IMR-90 (cell line): ENCODE results near the gene METTL5. TPM values are rescaled to one million over a fixed set of nuclear protein-coding genes. Genes with fewer than 3 reads are reported as not detected.

Experiments used
- ATAC-seq: fragments of 200-7000 bp; cut with Tn5 transposase; 2 replicates; pipeline ENCODE4 v1.9.1; 2020; ENCODE audit warnings: low read depth, mild to moderate bottlenecking, moderate library complexity
- BruUV-seq: library from RNA; stranded (reverse); fragments of 400-500 nt; replicated peaks from 2 replicates; lab custom pipeline; 2021; lab: Mats Ljungman, UMichigan
- CTCF ChIA-PET: fragments of 300-600 bp; formaldehyde crosslinking; extraction: SDS; loops from one replicate; lab custom pipeline; 2021; ENCODE audit warnings: antibody characterized with exemption; lab: Yijun Ruan, JAX
- POLR2A ChIA-PET: fragments of 300-600 bp; sonication (Branson Sonifier 250); formaldehyde crosslinking; loops from one replicate; lab custom pipeline; 2022; ENCODE audit warnings: antibody characterized with exemption; ENCODE audit not compliant: unreplicated experiment; lab: Charles Lee
- DNase-seq: peaks from one replicate; pipeline ENCODE4 v3.0.0; 2013
- H2AFZ ChIP-seq: replicated peaks from 2 replicates; pipeline ENCODE3; 2013; ENCODE audit warnings: low read length, mild to moderate bottlenecking; ENCODE audit not compliant: poor library complexity
- H2AK5ac ChIP-seq: 2 replicates; pipeline ENCODE4 v1.6.1; 2013; ENCODE audit warnings: low read depth, low read length, inconsistent platforms
- H2AK9ac ChIP-seq: replicated peaks from 2 replicates; pipeline ENCODE3; 2013; ENCODE audit warnings: mild to moderate bottlenecking, low read depth, low read length, moderate library complexity; ENCODE audit not compliant: poor library complexity
- H2BK120ac ChIP-seq: 2 replicates; pipeline ENCODE4 v1.6.1; 2013; ENCODE audit warnings: low read depth, low read length, inconsistent platforms
- H2BK15ac ChIP-seq: 3 replicates; pipeline ENCODE4 v1.6.1; 2013; ENCODE audit warnings: low read depth, low read length, inconsistent platforms
- H2BK20ac ChIP-seq: 2 replicates; pipeline ENCODE4 v1.6.1; 2013; ENCODE audit warnings: low read depth, mild to moderate bottlenecking, inconsistent platforms, low read length, moderate library complexity
- H2BK5ac ChIP-seq: 2 replicates; pipeline ENCODE4 v1.6.1; 2013; ENCODE audit warnings: mild to moderate bottlenecking, low read depth, low read length, inconsistent platforms; ENCODE audit not compliant: poor library complexity, severe bottlenecking
- H3K14ac ChIP-seq: replicated peaks from 2 replicates; pipeline ENCODE4 v1.6.1; 2013; ENCODE audit warnings: low read depth, low read length, inconsistent platforms
- H3K18ac ChIP-seq: 2 replicates; pipeline ENCODE4 v1.6.1; 2013; ENCODE audit warnings: low read depth, low read length, control low read depth
- H3K23ac ChIP-seq: 2 replicates; pipeline ENCODE4 v1.6.1; 2013; ENCODE audit warnings: low read depth, low read length, inconsistent platforms
- H3K27ac ChIP-seq: 2 replicates; pipeline ENCODE4 v1.5.1; 2013; ENCODE audit warnings: mild to moderate bottlenecking, control low read depth, low read length; ENCODE audit not compliant: insufficient read depth
- H3K27me3 ChIP-seq: 2 replicates; pipeline ENCODE4 v1.6.1; 2013; ENCODE audit warnings: low read length; ENCODE audit not compliant: control insufficient read depth, insufficient read depth
- H3K36me3 ChIP-seq: 2 replicates; pipeline ENCODE4 v1.6.1; 2013; ENCODE audit warnings: low read length, mixed read lengths; ENCODE audit not compliant: control insufficient read depth, insufficient read depth
- H3K4ac ChIP-seq: 2 replicates; pipeline ENCODE4 v1.6.1; 2013; ENCODE audit warnings: low read depth, low read length, inconsistent platforms
- H3K4me1 ChIP-seq: 2 replicates; pipeline ENCODE4 v1.6.1; 2013; ENCODE audit warnings: low read length, mixed read lengths; ENCODE audit not compliant: control insufficient read depth, insufficient read depth
- H3K4me2 ChIP-seq: 2 replicates; pipeline ENCODE4 v1.6.1; 2013; ENCODE audit warnings: low read depth, mild to moderate bottlenecking, control low read depth, low read length, moderate library complexity
- H3K4me3 ChIP-seq: 2 replicates; pipeline ENCODE4 v1.5.1; 2013; ENCODE audit warnings: low read depth, mild to moderate bottlenecking, control low read depth, low read length, moderate library complexity; ENCODE audit not compliant: insufficient read depth
- H3K56ac ChIP-seq: 2 replicates; pipeline ENCODE4 v1.6.1; 2013; ENCODE audit warnings: low read length, inconsistent platforms; ENCODE audit not compliant: insufficient read depth; ENCODE audit errors: extremely low read depth
- H3K79me1 ChIP-seq, 2 experiments: 2 replicates each; pipeline ENCODE4 v1.6.1; 2013; ENCODE audit warnings: low read length in 2 of 2, inconsistent platforms in 1 of 2, low read depth in 1 of 2
- H3K9ac ChIP-seq: 2 replicates; pipeline ENCODE4 v1.6.1; 2013; ENCODE audit warnings: low read depth, low read length, control low read depth
- H3K9me1 ChIP-seq: 2 replicates; pipeline ENCODE4 v1.6.1; 2013; ENCODE audit warnings: low read length, inconsistent platforms; ENCODE audit not compliant: insufficient read depth
- H3K9me3 ChIP-seq: 2 replicates; pipeline ENCODE4 v1.6.1; 2013; ENCODE audit warnings: low read length; ENCODE audit not compliant: control insufficient read depth, insufficient read depth
- H4K20me1 ChIP-seq: 2 replicates; pipeline ENCODE4 v1.6.1; 2013; ENCODE audit warnings: low read length, inconsistent platforms; ENCODE audit not compliant: insufficient read depth
- H4K5ac ChIP-seq: 2 replicates; pipeline ENCODE4 v1.6.1; 2013; ENCODE audit warnings: mild to moderate bottlenecking, low read depth, low read length, control low read depth
- H4K8ac ChIP-seq, 2 experiments: 2 replicates each; pipeline ENCODE4 v1.6.1; 2013; ENCODE audit warnings: low read depth in 2 of 2, low read length in 2 of 2, control low read depth in 1 of 2, inconsistent platforms in 1 of 2
- H4K91ac ChIP-seq: 2 replicates; pipeline ENCODE4 v1.6.1; 2013; ENCODE audit warnings: low read depth, low read length, inconsistent platforms; ENCODE audit not compliant: insufficient read depth
- CTCF ChIP-seq: conservative IDR thresholded peaks from 2 replicates; pipeline ENCODE4 v1.5.1; 2012; ENCODE audit warnings: mild to moderate bottlenecking, low read depth, low read length, improper control_type of control experiment
- ELK1 ChIP-seq: fragments of 150-350 bp; IDR thresholded peaks from 2 replicates; pipeline ENCODE4 v1.6.1; 2016; ENCODE audit warnings: low read depth, mild to moderate bottlenecking, low read length, moderate library complexity, borderline replicate concordance
- MXI1 ChIP-seq: IDR thresholded peaks from 2 replicates; pipeline ENCODE4 v1.6.1; 2012; ENCODE audit warnings: low read depth, mild to moderate bottlenecking, low read length, moderate library complexity, borderline replicate concordance
- NFE2L2 ChIP-seq: fragments of 150-350 bp; IDR thresholded peaks from 2 replicates; pipeline ENCODE4 v1.6.1; 2016; ENCODE audit warnings: low read depth, mild to moderate bottlenecking, low read length
- WGBS, 2 experiments: methylation state at CpG; one replicate each; pipeline versions ENCODE4 v1.1.5 to v1.1.7; 2013; ENCODE audit warnings: missing lambda C conversion rate in 2 of 2; ENCODE audit not compliant: insufficient read length in 1 of 2; ENCODE audit errors: extremely low coverage in 2 of 2; 5-methylcytosine and 5-hydroxymethylcytosine counted together
- dilution Hi-C: fragments of 300-500 bp; cut with HindIII; formaldehyde crosslinking; loops from one replicate; pipeline ENCODE4 v1.14.3; 2018; ENCODE audit warnings: low sequenced_read_pairs; ENCODE audit not compliant: unreplicated experiment
- in situ Hi-C: fragments of 300-500 bp; cut with MboI; formaldehyde crosslinking; loops from 3 replicates; pipeline ENCODE4 v1.14.3; 2019; ENCODE audit warnings: low sequenced_read_pairs, inconsistent platforms, mixed read lengths
- intact Hi-C: fragments of 100-400 bp; cut with micrococcal nuclease; formaldehyde crosslinking; loops from 2 replicates; pipeline ENCODE4 v1.10.0; 2022
- polyA plus RNA-seq, 3 experiments: library from polyadenylated mRNA; depleted of rRNA; stranded (reverse); fragments of >200 nt; gene quantifications; 2 replicates each; pipeline ENCODE4 v1.2.3, GENCODE V29; 2012; ENCODE audit warnings: low replicate concordance in 1 of 3
- total RNA-seq: library from RNA; depleted of rRNA; stranded (reverse); fragments of >200 nt; gene quantifications from 2 replicates; pipeline ENCODE4 v1.2.3, GENCODE V29; 2012

Gene METTL5
- total and polyA plus RNA-seq, 2 of the 4 experiments (the other 2 are of a cell fraction): 38.3 to 49.8 TPM

- intact Hi-C loops: no loop called here
- Histone ChIP-seq H3K27me3 (no peaks in the 10 kb centered on the region), H2BK15ac (no peak overlapping the region; the same call in 2 of the 3 replicates), H3K36me3 (no peaks in the 10 kb centered on the region), H3K56ac (no peak overlapping the region), H3K9ac (peak overlapping the region; percentile 49; the same call in 1 of the 2 replicates), H3K9me3 (no peaks in the 10 kb centered on the region), H3K27ac (peak overlapping the region; percentile 68; the same call in 1 of the 2 replicates), H2BK5ac (peak overlapping the region; percentile 89), H2AFZ (no peak overlapping the region), H3K14ac (no peak overlapping the region), H4K20me1 (no peaks in the 10 kb centered on the region), H3K18ac (peak overlapping the region; percentile 47; the same call in 1 of the 2 replicates), H2AK5ac (no peak overlapping the region), H4K5ac (no peak overlapping the region), H3K4me3 (no peak overlapping the region), H3K4me1 (peaks cover 5% of the 10 kb centered on the region; the same call in 1 of the 2 replicates), H3K23ac (peak overlapping the region; percentile 44; the same call in 1 of the 2 replicates), H2BK120ac (peak overlapping the region; percentile 56; the same call in 1 of the 2 replicates), H3K4ac (no peak overlapping the region), H4K91ac (no peak overlapping the region), H3K79me1 (no peaks in the 10 kb centered on the region), H2BK20ac (no peak overlapping the region), H3K4me2 (peak overlapping the region; percentile 64; the same call in 1 of the 2 replicates), H2AK9ac (no peak overlapping the region), H4K8ac (peak overlapping the region in 1 of 2 experiments; percentile 18; a peak in 1 of 4 replicates), H3K9me1 (no peaks in the 10 kb centered on the region)
- no CpG with 5 or more reads among the region's 2 CpGs for WGBS, 2 experiments
- no TSS peak for BruUV-seq
- ChIA-PET POLR2A (interaction anchor here (0.6 kb wide), 2 partner anchors 48 to 59 kb away, joined by 3 to 4 read pairs; no protein-coding TSS in a partner anchor), CTCF (interaction anchor here (0.6 to 1.7 kb wide), 3 partner anchors 15 to 146 kb away, joined by 3 to 7 read pairs (median 6); no protein-coding TSS in a partner anchor)
- dilution Hi-C loops: no loop called here
- peak; percentile 70 for DNase-seq
- peak; percentile 92 for ATAC-seq
- TF ChIP-seq CTCF: no peak
- TF ChIP-seq MXI1: no peak
- TF ChIP-seq ELK1: no peak
- TF ChIP-seq NFE2L2: 0 out of 2 replicates have a peak, but pooled peaks have one; percentile 3
- in situ Hi-C loops: no loop called here
Observed at GRCh38 chr2:169775765-169776164, 48.9 kb downstream of the METTL5 start.
